H9 (cell line): ENCODE results near the gene TPD52L2. TPM values are rescaled to one million over a fixed set of nuclear protein-coding genes. Genes with fewer than 3 reads are reported as not detected.

ENCODE experiments used
- DNase-seq: peaks from one replicate; pipeline ENCODE4 v3.0.0-alpha.2; 2017
- H2AFZ ChIP-seq: one replicate; pipeline ENCODE4 v1.6.1; 2013; ENCODE audit warnings: mild to moderate bottlenecking, low read length, control low read depth, moderate library complexity
- H2AK5ac ChIP-seq: 2 replicates; pipeline ENCODE4 v1.6.1; 2013; ENCODE audit warnings: low read length, control low read depth, mixed read lengths; ENCODE audit not compliant: insufficient read length
- H2BK120ac ChIP-seq: one replicate; pipeline ENCODE4 v1.6.1; 2013; ENCODE audit warnings: low read depth, mild to moderate bottlenecking, low read length, control low read depth, inconsistent platforms; ENCODE audit not compliant: poor library complexity, severe bottlenecking
- H2BK12ac ChIP-seq: 2 replicates; pipeline ENCODE4 v1.6.1; 2013; ENCODE audit warnings: low read length, control low read depth, mixed read lengths, low read depth; ENCODE audit not compliant: insufficient read length
- H2BK15ac ChIP-seq: 2 replicates; pipeline ENCODE4 v1.6.1; 2013; ENCODE audit warnings: low read depth, low read length, control low read depth
- H2BK20ac ChIP-seq: one replicate; pipeline ENCODE4 v1.6.1; 2013; ENCODE audit warnings: low read depth, mild to moderate bottlenecking, low read length, control low read depth, inconsistent platforms; ENCODE audit not compliant: poor library complexity, severe bottlenecking
- H2BK5ac ChIP-seq: 2 replicates; pipeline ENCODE4 v1.6.1; 2013; ENCODE audit warnings: low read length, control low read depth, mixed read lengths; ENCODE audit not compliant: insufficient read length
- H3K14ac ChIP-seq: 2 replicates; pipeline ENCODE4 v1.6.1; 2013; ENCODE audit warnings: low read length, control low read depth; ENCODE audit not compliant: insufficient read depth
- H3K18ac ChIP-seq: 2 replicates; pipeline ENCODE4 v1.6.1; 2013; ENCODE audit warnings: low read depth, mild to moderate bottlenecking, mixed read lengths, low read length, control low read depth; ENCODE audit not compliant: insufficient read length
- H3K23ac ChIP-seq: 2 replicates; pipeline ENCODE4 v1.6.1; 2013; ENCODE audit warnings: low read length, control low read depth, mixed read lengths, low read depth; ENCODE audit not compliant: insufficient read length
- H3K23me2 ChIP-seq: 2 replicates; pipeline ENCODE4 v1.6.1; 2013; ENCODE audit warnings: low read depth, mild to moderate bottlenecking, mixed read lengths, low read length, control low read depth; ENCODE audit not compliant: insufficient read length, poor library complexity, severe bottlenecking
- H3K27ac ChIP-seq: 2 replicates; pipeline ENCODE4 v1.5.1; 2013; ENCODE audit warnings: low read length, control low read depth, mixed read lengths, low read depth; ENCODE audit not compliant: insufficient read length
- H3K27me3 ChIP-seq: 2 replicates; pipeline ENCODE4 v1.6.1; 2013; ENCODE audit warnings: low read length, control low read depth, inconsistent platforms; ENCODE audit not compliant: insufficient read depth
- H3K4ac ChIP-seq: 2 replicates; pipeline ENCODE4 v1.6.1; 2013; ENCODE audit warnings: low read depth, mild to moderate bottlenecking, control low read depth, inconsistent platforms, low read length, moderate library complexity
- H3K4me1 ChIP-seq: 2 replicates; pipeline ENCODE4 v1.6.1; 2013; ENCODE audit warnings: low read length, control low read depth, inconsistent platforms; ENCODE audit not compliant: insufficient read depth
- H3K4me2 ChIP-seq: 2 replicates; pipeline ENCODE4 v1.6.1; 2013; ENCODE audit warnings: low read length, control low read depth, mixed read lengths; ENCODE audit not compliant: insufficient read length, insufficient read depth
- H3K56ac ChIP-seq: 2 replicates; pipeline ENCODE4 v1.6.1; 2013; ENCODE audit warnings: low read depth, mild to moderate bottlenecking, mixed read lengths, low read length, control low read depth; ENCODE audit not compliant: insufficient read length
- H3K79me1 ChIP-seq: 2 replicates; pipeline ENCODE4 v1.6.1; 2013; ENCODE audit warnings: low read depth, mild to moderate bottlenecking, moderate library complexity, low read length, control low read depth, inconsistent platforms; ENCODE audit not compliant: insufficient read depth, poor library complexity, severe bottlenecking
- H3K79me2 ChIP-seq: 2 replicates; pipeline ENCODE4 v1.6.1; 2013; ENCODE audit warnings: low read length, control low read depth, inconsistent platforms; ENCODE audit not compliant: insufficient read depth
- H3K9ac ChIP-seq: 2 replicates; pipeline ENCODE4 v1.6.1; 2013; ENCODE audit warnings: low read length, control low read depth, mixed read lengths; ENCODE audit not compliant: insufficient read length; ENCODE audit errors: extremely low read depth
- H3K9me3 ChIP-seq: one replicate; pipeline ENCODE4 v1.6.1; 2013; ENCODE audit warnings: low read depth, low read length, inconsistent platforms; ENCODE audit not compliant: control insufficient read depth
- H3T11ph ChIP-seq: one replicate; pipeline ENCODE4 v1.6.1; 2013; ENCODE audit warnings: mild to moderate bottlenecking, low read length, control low read depth, inconsistent platforms
- H4K20me1 ChIP-seq: one replicate; pipeline ENCODE4 v1.6.1; 2013; ENCODE audit not compliant: control insufficient read depth, insufficient read length, insufficient read depth
- H4K5ac ChIP-seq: 2 replicates; pipeline ENCODE4 v1.6.1; 2013; ENCODE audit warnings: low read depth, mild to moderate bottlenecking, mixed read lengths, low read length, control low read depth; ENCODE audit not compliant: insufficient read length
- H4K8ac ChIP-seq: replicated peaks from 2 replicates; pipeline ENCODE4 v1.6.1; 2013; ENCODE audit warnings: low read length, control low read depth, mixed read lengths, low read depth; ENCODE audit not compliant: insufficient read length
- H4K91ac ChIP-seq: 2 replicates; pipeline ENCODE4 v1.6.1; 2013; ENCODE audit warnings: low read depth, mild to moderate bottlenecking, moderate library complexity, mixed read lengths, low read length, control low read depth; ENCODE audit not compliant: insufficient read length
- H3K27ac Mint-ChIP-seq, 3 experiments: 2 replicates in 2 of 3; 3 replicates in 1 of 3; pipeline ENCODE4 v1.8.0; 2020 to 2021; ENCODE audit warnings: mixed read lengths in 3 of 3, mild to moderate bottlenecking in 1 of 3, moderate library complexity in 1 of 3
- H3K27me3 Mint-ChIP-seq: 2 replicates; pipeline ENCODE4 v1.8.0; 2021; ENCODE audit warnings: low read depth, mild to moderate bottlenecking, moderate library complexity, mixed read lengths
- H3K36me3 Mint-ChIP-seq, 3 experiments: 2 replicates in 2 of 3; 3 replicates in 1 of 3; pipeline ENCODE4 v1.8.0; 2020 to 2021; ENCODE audit warnings: low read depth in 3 of 3, mixed read lengths in 3 of 3; ENCODE audit not compliant: insufficient read depth in 1 of 3
- H3K4me1 Mint-ChIP-seq, 2 experiments: 2 replicates each; pipeline ENCODE4 v1.8.0; 2020; ENCODE audit warnings: mixed read lengths in 2 of 2
- H3K4me3 Mint-ChIP-seq, 2 experiments: 2 replicates in 1 of 2; 3 replicates in 1 of 2; pipeline ENCODE4 v1.8.0; 2020 to 2021; ENCODE audit warnings: mild to moderate bottlenecking in 2 of 2, mixed read lengths in 2 of 2, moderate library complexity in 1 of 2
- H3K9me3 Mint-ChIP-seq, 2 experiments: 2 replicates in 1 of 2; 3 replicates in 1 of 2; pipeline ENCODE4 v1.8.0; 2020; ENCODE audit warnings: mild to moderate bottlenecking in 2 of 2, mixed read lengths in 2 of 2, moderate library complexity in 1 of 2
- WGBS: extraction: QIAGEN DNeasy Blood & Tissue Kit; methylation state at CpG from one replicate; pipeline ENCODE4 v1.1.7; 2013; ENCODE audit warnings: missing lambda C conversion rate, low lambda C conversion rate, mixed read lengths; ENCODE audit not compliant: insufficient read length; ENCODE audit errors: extremely low coverage; 5-methylcytosine and 5-hydroxymethylcytosine counted together
- total RNA-seq: library from RNA; stranded (reverse); gene quantifications from 2 replicates; pipeline ENCODE4 v1.2.1, GENCODE V29; 2021
- TF ChIP-seq, protein P1 (sequence below): fragments of 200-600 bp; sonication (generic); conservative IDR thresholded peaks from 3 replicates; pipeline ENCODE4 v1.8.0; 2021; ENCODE audit warnings: antibody characterized with exemption, mild to moderate bottlenecking

Gene TPD52L2
- total RNA-seq, 1 experiment from 2014 or later = 94.1 TPM

DNA sequence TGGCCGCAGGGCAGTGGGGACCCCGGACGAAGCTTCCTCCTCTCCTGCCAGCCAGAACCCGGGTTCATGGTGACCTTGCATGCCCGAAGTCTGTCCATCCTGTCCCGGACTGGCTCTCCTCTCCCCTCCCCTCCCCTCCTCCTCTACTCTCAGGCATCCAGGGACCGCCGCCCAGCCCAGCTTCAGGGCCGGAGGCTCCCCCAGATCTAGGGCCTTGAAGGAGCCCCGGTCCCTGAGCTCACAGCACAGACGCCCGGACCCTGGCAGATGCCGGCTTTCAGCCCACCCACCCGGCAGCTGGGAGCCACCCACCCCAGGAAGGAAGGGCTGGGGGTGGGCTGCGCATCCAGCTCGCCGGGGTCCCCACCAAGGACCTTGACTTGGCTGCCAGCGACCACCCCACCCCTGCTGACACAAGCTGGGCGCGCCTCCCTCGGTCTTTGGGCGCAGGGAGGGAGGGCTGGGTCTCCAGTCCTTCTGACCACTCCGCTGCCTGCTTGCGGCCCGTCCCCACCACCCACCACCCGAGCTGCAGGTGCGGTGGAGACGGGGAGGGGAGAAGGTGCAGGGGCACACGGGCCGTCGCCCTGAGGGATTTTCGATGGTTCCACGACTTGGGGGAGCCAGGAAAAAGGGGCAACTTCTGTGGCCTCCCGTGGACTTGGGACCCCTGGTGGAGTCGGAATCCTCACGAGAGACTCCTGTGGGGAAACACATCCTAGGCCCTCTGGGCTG is 9.5 kb upstream of the TPD52L2 start:
- no peak overlapping the region for H3K27ac ChIP-seq

More for the DNA sequence above, 9.5 kb upstream of the TPD52L2 start:
- no peak overlapping the region for H4K8ac ChIP-seq
- peaks cover 0 to under 1% (median 0%) of the 10 kb centered on the region in 3 experiments; a peak in 1 of 7 replicates for H3K36me3 Mint-ChIP-seq
- H2BK120ac ChIP-seq = no peak overlapping the region
- no peak overlapping the region for H2BK12ac ChIP-seq
- H3K23me2 ChIP-seq = no peaks in the 10 kb centered on the region
- peaks cover 2% of the 10 kb centered on the region; the same call in 1 of the 2 replicates for H3K4me1 ChIP-seq
- H3K27me3 Mint-ChIP-seq = peaks cover 7% of the 10 kb centered on the region
- no peak overlapping the region for H3K4me3 Mint-ChIP-seq
- no peak overlapping the region for H4K91ac ChIP-seq
- no peaks in the 10 kb centered on the region for H3K27me3 ChIP-seq
- TF ChIP-seq, protein P1, sequence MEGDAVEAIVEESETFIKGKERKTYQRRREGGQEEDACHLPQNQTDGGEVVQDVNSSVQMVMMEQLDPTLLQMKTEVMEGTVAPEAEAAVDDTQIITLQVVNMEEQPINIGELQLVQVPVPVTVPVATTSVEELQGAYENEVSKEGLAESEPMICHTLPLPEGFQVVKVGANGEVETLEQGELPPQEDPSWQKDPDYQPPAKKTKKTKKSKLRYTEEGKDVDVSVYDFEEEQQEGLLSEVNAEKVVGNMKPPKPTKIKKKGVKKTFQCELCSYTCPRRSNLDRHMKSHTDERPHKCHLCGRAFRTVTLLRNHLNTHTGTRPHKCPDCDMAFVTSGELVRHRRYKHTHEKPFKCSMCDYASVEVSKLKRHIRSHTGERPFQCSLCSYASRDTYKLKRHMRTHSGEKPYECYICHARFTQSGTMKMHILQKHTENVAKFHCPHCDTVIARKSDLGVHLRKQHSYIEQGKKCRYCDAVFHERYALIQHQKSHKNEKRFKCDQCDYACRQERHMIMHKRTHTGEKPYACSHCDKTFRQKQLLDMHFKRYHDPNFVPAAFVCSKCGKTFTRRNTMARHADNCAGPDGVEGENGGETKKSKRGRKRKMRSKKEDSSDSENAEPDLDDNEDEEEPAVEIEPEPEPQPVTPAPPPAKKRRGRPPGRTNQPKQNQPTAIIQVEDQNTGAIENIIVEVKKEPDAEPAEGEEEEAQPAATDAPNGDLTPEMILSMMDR = no peak
- H3T11ph ChIP-seq = no peak overlapping the region
- no peaks in the 10 kb centered on the region for H3K79me1 ChIP-seq
- no peak overlapping the region for H2AFZ ChIP-seq
- H3K14ac ChIP-seq = no peak overlapping the region; the same call in none of the 2 replicates
- no peaks in the 10 kb centered on the region for H3K79me2 ChIP-seq
- no peak for DNase-seq
- peak overlapping the region; percentile 13 for H3K18ac ChIP-seq
- no CpG with 5 or more reads among the region's 36 CpGs for WGBS
- H2AK5ac ChIP-seq = no peak overlapping the region
- peak overlapping the region; percentile 18 for H3K4me2 ChIP-seq
- no peak overlapping the region for H3K27ac Mint-ChIP-seq
- H3K56ac ChIP-seq = no peak overlapping the region
- H4K5ac ChIP-seq = no peak overlapping the region
- no peaks in the 10 kb centered on the region for H3K9me3 ChIP-seq
- H3K9ac ChIP-seq = no peak overlapping the region
- H2BK15ac ChIP-seq = no peak overlapping the region
- H3K4me1 Mint-ChIP-seq = peaks cover 23 to 44% of the 10 kb centered on the region in 2 experiments
- no peaks in the 10 kb centered on the region for H4K20me1 ChIP-seq
- no peak overlapping the region for H2BK5ac ChIP-seq
- no peak overlapping the region for H2BK20ac ChIP-seq
- no peak overlapping the region for H3K4ac ChIP-seq
- H3K23ac ChIP-seq = no peak overlapping the region
- H3K9me3 Mint-ChIP-seq = no peaks in the 10 kb centered on the region
